A549 (cell line): ENCODE measurements around the gene RGL1. TPM values are rescaled to one million over a fixed set of nuclear protein-coding genes. Genes with fewer than 3 reads are reported as not detected.

Source experiments
- ATAC-seq, 2 experiments: fragments of 200-7000 bp in 1 of 2; fragments of >200 bp in 1 of 2; cut with Nextera tagmentation in 1 of 2; cut with Tn5 transposase in 1 of 2; 3 replicates each; pipeline versions ENCODE4 v1.8.0 to v1.9.1; 2018 to 2020; ENCODE audit warnings: mild to moderate bottlenecking in 1 of 2, moderate library complexity in 1 of 2
- CTCF ChIA-PET: fragments of 300-600 bp; sonication (Branson Sonifier 250); formaldehyde crosslinking; extraction: SDS; loops from one replicate; lab custom pipeline; 2021; ENCODE audit warnings: antibody characterized with exemption, inconsistent platforms; lab: Yijun Ruan, JAX
- POLR2A ChIA-PET: fragments of 350-600 bp; formaldehyde crosslinking; extraction: SDS; loops from one replicate; lab custom pipeline; 2021; ENCODE audit warnings: antibody characterized with exemption, inconsistent platforms; lab: Yijun Ruan, JAX
- DNase-seq, 2 experiments: peaks; one replicate each; pipeline versions ENCODE4 v3.0.0 to v3.0.0-alpha.2; 2011 to 2016; ENCODE audit warnings: low read depth in 1 of 2, low spot score in 1 of 2
- FAIRE-seq: peaks from 2 replicates; lab custom pipeline; 2011; peaks lifted over from hg19 to GRCh38; lab: Jason Lieb, UNC
- H3K27ac ChIP-seq, 2 experiments: fragments of >200 bp; sonication (Bioruptor Twin); formaldehyde crosslinking; 3 replicates each; pipeline ENCODE4 v1.5.1; 2016 to 2017
- H3K4me1 ChIP-seq: fragments of >200 bp; sonication (Bioruptor Twin); formaldehyde crosslinking; 3 replicates; pipeline ENCODE4 v1.6.1; 2016
- H3K4me2 ChIP-seq: fragments of >200 bp; sonication (Bioruptor Twin); formaldehyde crosslinking; 3 replicates; pipeline ENCODE4 v1.6.1; 2016
- H3K4me3 ChIP-seq: fragments of >200 bp; sonication (Bioruptor Twin); formaldehyde crosslinking; 3 replicates; pipeline ENCODE4 v1.5.1; 2016
- H3K9me3 ChIP-seq: fragments of >200 bp; sonication (Bioruptor Twin); formaldehyde crosslinking; 3 replicates; pipeline ENCODE4 v1.6.1; 2016
- CBX8 ChIP-seq: fragments of 200-600 bp; sonication (generic); IDR thresholded peaks from 2 replicates; pipeline ENCODE4 v1.6.1; 2016
- CEBPB ChIP-seq, 2 experiments: fragments of >200 bp in 1 of 2; sonication (Bioruptor Twin) in 1 of 2; formaldehyde crosslinking in 1 of 2; IDR thresholded peaks; 2 replicates each; pipeline ENCODE4 v1.6.1; 2012 to 2016
- CHD2 ChIP-seq: fragments of 150-350 bp; IDR thresholded peaks from 2 replicates; pipeline ENCODE4 v1.6.1; 2014; ENCODE audit warnings: low read length; ENCODE audit not compliant: partially characterized antibody
- EHMT2 ChIP-seq: fragments of 200-600 bp; sonication (generic); IDR thresholded peaks from 2 replicates; pipeline ENCODE4 v1.6.1; 2016; ENCODE audit warnings: antibody characterized with exemption, low read depth, mild to moderate bottlenecking, moderate library complexity
- FOSB ChIP-seq: fragments of 250-450 bp; sonication (Bioruptor Pico); IDR thresholded peaks from 2 replicates; pipeline ENCODE4 v1.5.0; 2020; ENCODE audit warnings: mild to moderate bottlenecking, moderate library complexity
- FOSL2 ChIP-seq, 2 experiments: fragments of 450-650 bp in 1 of 2; fragments of >200 bp in 1 of 2; sonication (Bioruptor Twin) in 1 of 2; formaldehyde crosslinking; IDR thresholded peaks; 2 replicates each; pipeline versions ENCODE4 v1.5.0 to v1.6.1; 2016 to 2020; ENCODE audit warnings: mild to moderate bottlenecking in 1 of 2, moderate library complexity in 1 of 2
- FOXS1 ChIP-seq: fragments of 250-450 bp; sonication (Bioruptor Pico); IDR thresholded peaks from 2 replicates; pipeline ENCODE4 v1.5.0; 2020; ENCODE audit warnings: mild to moderate bottlenecking, moderate library complexity
- HEYL ChIP-seq: fragments of 250-450 bp; sonication (Bioruptor Pico); IDR thresholded peaks from 2 replicates; pipeline ENCODE4 v1.8.0; 2021; ENCODE audit warnings: mild to moderate bottlenecking, moderate library complexity
- JUN ChIP-seq, 2 experiments: fragments of >200 bp; sonication (Bioruptor Twin); formaldehyde crosslinking; IDR thresholded peaks; 2 replicates in 1 of 2; 3 replicates in 1 of 2; pipeline ENCODE4 v1.6.1; 2016 to 2017
- KDM1A ChIP-seq: fragments of 200-600 bp; sonication (generic); IDR thresholded peaks from 2 replicates; pipeline ENCODE4 v1.6.1; 2016; ENCODE audit warnings: low read depth, mild to moderate bottlenecking
- MAFK ChIP-seq: fragments of 450-650 bp; IDR thresholded peaks from 2 replicates; pipeline ENCODE4 v1.6.1; 2014; ENCODE audit not compliant: partially characterized antibody
- MAZ ChIP-seq: fragments of 150-350 bp; IDR thresholded peaks from 2 replicates; pipeline ENCODE4 v1.6.1; 2014; ENCODE audit warnings: antibody characterized with exemption, low read depth, low read length, borderline replicate concordance
- NFE2L2 ChIP-seq: fragments of 150-350 bp; conservative IDR thresholded peaks from 2 replicates; pipeline ENCODE4 v1.6.1; 2014; ENCODE audit warnings: low read length
- NPAS2 ChIP-seq: fragments of 250-450 bp; sonication (Bioruptor Pico); IDR thresholded peaks from 2 replicates; pipeline ENCODE4 v1.8.0; 2022; ENCODE audit warnings: mild to moderate bottlenecking, moderate library complexity, borderline replicate concordance
- NR3C1 ChIP-seq: fragments of >200 bp; sonication (Bioruptor Twin); formaldehyde crosslinking; IDR thresholded peaks from 3 replicates; pipeline ENCODE4 v1.6.1; 2017
- POLR2A ChIP-seq: IDR thresholded peaks from 2 replicates; pipeline ENCODE4 v1.6.1; 2012; ENCODE audit warnings: mild to moderate bottlenecking, low read length
- RAD21 ChIP-seq, 2 experiments: fragments of >200 bp in 1 of 2; sonication (Bioruptor Twin) in 1 of 2; formaldehyde crosslinking in 1 of 2; IDR thresholded peaks in 1 of 2; conservative IDR thresholded peaks in 1 of 2; 2 replicates in 1 of 2; 3 replicates in 1 of 2; pipeline ENCODE4 v1.6.1; 2012 to 2018; ENCODE audit warnings: inconsistent platforms in 1 of 2
- RCOR1 ChIP-seq: fragments of 150-350 bp; IDR thresholded peaks from 2 replicates; pipeline ENCODE4 v1.6.1; 2014; ENCODE audit warnings: antibody characterized with exemption, low read length, low read depth
- RNF2 ChIP-seq: fragments of 200-600 bp; sonication (generic); IDR thresholded peaks from 2 replicates; pipeline ENCODE4 v1.6.1; 2016; ENCODE audit warnings: low read depth, mild to moderate bottlenecking, antibody characterized with exemption, moderate library complexity, borderline replicate concordance
- SREBF2 ChIP-seq: fragments of 450-650 bp; IDR thresholded peaks from 2 replicates; pipeline ENCODE4 v1.6.1; 2014; ENCODE audit warnings: mild to moderate bottlenecking, moderate library complexity
- TFCP2L1 ChIP-seq: fragments of 250-450 bp; sonication (Bioruptor Pico); IDR thresholded peaks from 2 replicates; pipeline ENCODE4 v1.5.0; 2021; ENCODE audit warnings: mild to moderate bottlenecking
- WGBS: methylation state at CpG from one replicate; pipeline ENCODE4 v1.1.6; 2017; ENCODE audit errors: missing lambda C conversion rate; 5-methylcytosine and 5-hydroxymethylcytosine counted together
- polyA plus RNA-seq, 4 experiments: library from polyadenylated mRNA; depleted of rRNA in 3 of 4; stranded (reverse); fragments of >200 nt; fragmentation: RNase III in 1 of 4; extraction: RNeasy Plus Mini Kit Qiagen cat#74134 plus additional on column Dnase treatment in 1 of 4; gene quantifications; 2 replicates in 3 of 4; 3 replicates in 1 of 4; pipeline ENCODE4 v1.2.3, GENCODE V29; 2011 to 2017
- TF ChIP-seq, protein P1 (sequence below): fragments of >200 bp; sonication (Bioruptor Twin); formaldehyde crosslinking; IDR thresholded peaks from 3 replicates; pipeline ENCODE4 v1.5.1; 2016
- TF ChIP-seq, protein P2 (sequence below): fragments of 250-450 bp; sonication (Bioruptor Pico); IDR thresholded peaks from 2 replicates; pipeline ENCODE4 v1.5.0; 2020; ENCODE audit warnings: low read depth, mild to moderate bottlenecking, moderate library complexity
- TF ChIP-seq, protein P3 (sequence below): fragments of 450-650 bp; IDR thresholded peaks from 2 replicates; pipeline ENCODE4 v1.6.1; 2014; ENCODE audit warnings: antibody characterized with exemption
- TF ChIP-seq, protein P4 (sequence below): fragments of 250-450 bp; sonication (Bioruptor Pico); IDR thresholded peaks from 2 replicates; pipeline ENCODE4 v1.5.0; 2021; ENCODE audit warnings: mild to moderate bottlenecking, moderate library complexity, borderline replicate concordance
- TF ChIP-seq, protein P5 (sequence below): IDR thresholded peaks from 2 replicates; pipeline ENCODE4 v1.6.1; 2012; ENCODE audit warnings: low read depth, borderline replicate concordance

The RGL1 gene
- polyA plus RNA-seq, 2 of the 4 experiments (the other 2 are of a cell fraction) = 1.0 to 3.8 TPM

DNA sequence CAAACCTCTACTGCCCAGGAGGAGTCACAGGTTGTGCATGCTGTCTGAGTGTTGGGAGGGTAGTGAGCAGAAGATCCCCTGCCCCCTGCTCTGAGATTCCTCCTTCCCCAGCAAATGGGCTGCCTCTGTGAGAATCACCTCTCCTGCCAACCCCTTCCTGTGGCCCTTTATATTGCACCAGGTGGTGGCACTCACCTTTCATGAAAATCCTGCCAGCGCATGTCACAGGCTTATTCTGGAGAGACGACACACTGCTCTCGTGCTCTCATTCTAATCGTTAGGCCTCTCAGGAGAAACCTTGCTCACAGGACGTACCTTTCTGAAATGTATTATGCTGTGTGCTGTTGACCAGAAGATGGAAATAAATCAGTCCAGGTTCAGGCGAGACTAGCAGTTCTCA lies 113.7 kb downstream of the RGL1 start:
- FAIRE-seq (no peak), ATAC-seq (no peak)

DNA sequence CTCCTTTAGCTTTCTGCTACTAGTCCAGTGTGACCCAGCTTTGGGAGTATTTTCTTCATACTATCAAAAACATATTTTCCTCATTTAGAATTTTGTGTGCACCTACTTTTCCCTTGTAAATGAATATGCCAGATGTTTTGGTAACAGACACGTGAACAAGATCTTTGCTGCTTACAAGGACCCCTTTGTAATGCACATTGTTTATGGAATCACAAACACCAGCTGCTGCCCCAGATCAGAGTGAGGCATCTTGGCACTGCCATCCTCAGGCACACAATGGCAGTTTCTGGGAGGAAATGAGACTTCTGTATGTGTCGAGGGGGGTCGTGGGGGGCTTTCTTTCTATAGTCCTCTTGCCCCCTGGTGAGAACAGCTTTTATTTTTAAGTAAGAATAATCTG lies 115.7 kb downstream of the RGL1 start:
- no peak overlapping the region for H3K4me2 ChIP-seq
- TF ChIP-seq, protein P1, sequence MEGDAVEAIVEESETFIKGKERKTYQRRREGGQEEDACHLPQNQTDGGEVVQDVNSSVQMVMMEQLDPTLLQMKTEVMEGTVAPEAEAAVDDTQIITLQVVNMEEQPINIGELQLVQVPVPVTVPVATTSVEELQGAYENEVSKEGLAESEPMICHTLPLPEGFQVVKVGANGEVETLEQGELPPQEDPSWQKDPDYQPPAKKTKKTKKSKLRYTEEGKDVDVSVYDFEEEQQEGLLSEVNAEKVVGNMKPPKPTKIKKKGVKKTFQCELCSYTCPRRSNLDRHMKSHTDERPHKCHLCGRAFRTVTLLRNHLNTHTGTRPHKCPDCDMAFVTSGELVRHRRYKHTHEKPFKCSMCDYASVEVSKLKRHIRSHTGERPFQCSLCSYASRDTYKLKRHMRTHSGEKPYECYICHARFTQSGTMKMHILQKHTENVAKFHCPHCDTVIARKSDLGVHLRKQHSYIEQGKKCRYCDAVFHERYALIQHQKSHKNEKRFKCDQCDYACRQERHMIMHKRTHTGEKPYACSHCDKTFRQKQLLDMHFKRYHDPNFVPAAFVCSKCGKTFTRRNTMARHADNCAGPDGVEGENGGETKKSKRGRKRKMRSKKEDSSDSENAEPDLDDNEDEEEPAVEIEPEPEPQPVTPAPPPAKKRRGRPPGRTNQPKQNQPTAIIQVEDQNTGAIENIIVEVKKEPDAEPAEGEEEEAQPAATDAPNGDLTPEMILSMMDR = no peak
- TF ChIP-seq CHD2 = no peak
- TF ChIP-seq TFCP2L1 = no peak
- no peak for TF ChIP-seq RCOR1
- TF ChIP-seq MAZ = no peak
- TF ChIP-seq CEBPB (IDR thresholded peaks at IDR 0.05) = no peak
- no peak for TF ChIP-seq FOSB
- no peak for TF ChIP-seq EHMT2
- no peak for TF ChIP-seq FOSL2 (IDR thresholded peaks at IDR 0.05)
- no peak for TF ChIP-seq FOSL2 (CRISPR knock-in tag; IDR thresholded peaks at IDR 0.05)
- no peaks in the 10 kb centered on the region for H3K9me3 ChIP-seq
- no peak overlapping the region for H3K4me3 ChIP-seq
- FAIRE-seq = no peak
- ATAC-seq = no peak
- no peak for DNase-seq
- peaks cover 7% of the 10 kb centered on the region; the same call in 2 of the 3 replicates for H3K4me1 ChIP-seq
- WGBS = 42% methylated on average over 3 of the region's 3 CpGs
- POLR2A ChIA-PET = no interaction called here
- CTCF ChIA-PET = interaction anchor here (1.5 to 2.8 kb wide), 2 partner anchors 11 to 265 kb away, joined by 5 to 12 read pairs; no protein-coding TSS in a partner anchor
- H3K27ac ChIP-seq = no peak overlapping the region

More for the DNA sequence above, 113.7 kb downstream of the RGL1 start:
- H3K9me3 ChIP-seq = no peaks in the 10 kb centered on the region
- peaks cover 11% of the 10 kb centered on the region; the same call in 2 of the 3 replicates for H3K4me1 ChIP-seq
- CTCF ChIA-PET = interaction anchor here (2.8 kb wide), 1 partner anchor 263 kb away, joined by 12 read pairs; no protein-coding TSS in a partner anchor
- 87% methylated on average over 6 of the region's 6 CpGs for whole genome bisulfite sequencing
- no peak for DNase-seq
- POLR2A ChIA-PET = no interaction called here
- H3K4me3 ChIP-seq = no peak overlapping the region
- TF ChIP-seq SREBF2 (no peak), JUN (IDR thresholded peaks at IDR 0.05) (no peak), RAD21 (conservative IDR thresholded peaks at IDR 0.05 in 1 of 2, IDR thresholded peaks at IDR 0.05 in 1 of 2) (peak; percentile 8 to 10; a peak in 1 of 5 replicates)
- no peak overlapping the region for H3K4me2 ChIP-seq
- no peak overlapping the region for H3K27ac ChIP-seq

DNA sequence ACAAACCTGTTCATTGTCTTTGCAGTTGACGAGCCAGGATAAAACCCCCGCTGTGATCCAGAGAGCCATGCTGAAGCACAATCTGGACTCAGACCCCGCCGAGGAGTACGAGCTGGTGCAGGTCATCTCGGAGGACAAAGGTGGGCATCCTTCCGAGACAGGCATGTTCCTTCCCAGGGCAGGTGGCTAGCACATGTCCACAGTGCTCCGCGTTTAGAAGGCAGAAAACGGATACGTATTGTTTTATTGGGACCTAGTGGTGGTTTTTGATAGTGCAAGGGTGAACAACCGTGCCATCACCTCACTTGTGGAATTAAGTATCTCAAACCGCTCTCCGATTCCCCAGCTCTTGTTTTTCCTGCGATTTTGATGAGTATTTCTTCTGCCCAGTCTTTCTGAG lies 117.3 kb downstream of the RGL1 start:
- Histone ChIP-seq H3K27ac (no peak overlapping the region), H3K9me3 (no peaks in the 10 kb centered on the region)
- ChIA-PET POLR2A (no interaction called here), CTCF (no interaction called here)
- ATAC-seq = peak in 1 of 2 experiments; percentile 76; a peak in 3 of 6 replicates
- no peak for FAIRE-seq
- DNase-seq = peak in 1 of 2 experiments; percentile 10
- WGBS = 75% methylated on average over 15 of the region's 15 CpGs
- TF ChIP-seq, protein P2, sequence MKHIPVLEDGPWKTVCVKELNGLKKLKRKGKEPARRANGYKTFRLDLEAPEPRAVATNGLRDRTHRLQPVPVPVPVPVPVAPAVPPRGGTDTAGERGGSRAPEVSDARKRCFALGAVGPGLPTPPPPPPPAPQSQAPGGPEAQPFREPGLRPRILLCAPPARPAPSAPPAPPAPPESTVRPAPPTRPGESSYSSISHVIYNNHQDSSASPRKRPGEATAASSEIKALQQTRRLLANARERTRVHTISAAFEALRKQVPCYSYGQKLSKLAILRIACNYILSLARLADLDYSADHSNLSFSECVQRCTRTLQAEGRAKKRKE (CRISPR knock-in tag) = no peak
- TF ChIP-seq NPAS2 (CRISPR knock-in tag) (no peak), KDM1A (no peak), RNF2 (no peak), MAFK (no peak), NR3C1 (no peak), NFE2L2 (no peak), CBX8 (no peak), FOXS1 (no peak), HEYL (no peak), JUN (IDR thresholded peaks at IDR 0.05) (no peak), POLR2A (no peak)
- TF ChIP-seq, protein P3, sequence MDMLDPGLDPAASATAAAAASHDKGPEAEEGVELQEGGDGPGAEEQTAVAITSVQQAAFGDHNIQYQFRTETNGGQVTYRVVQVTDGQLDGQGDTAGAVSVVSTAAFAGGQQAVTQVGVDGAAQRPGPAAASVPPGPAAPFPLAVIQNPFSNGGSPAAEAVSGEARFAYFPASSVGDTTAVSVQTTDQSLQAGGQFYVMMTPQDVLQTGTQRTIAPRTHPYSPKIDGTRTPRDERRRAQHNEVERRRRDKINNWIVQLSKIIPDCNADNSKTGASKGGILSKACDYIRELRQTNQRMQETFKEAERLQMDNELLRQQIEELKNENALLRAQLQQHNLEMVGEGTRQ = no peak
- TF ChIP-seq, protein P4, sequence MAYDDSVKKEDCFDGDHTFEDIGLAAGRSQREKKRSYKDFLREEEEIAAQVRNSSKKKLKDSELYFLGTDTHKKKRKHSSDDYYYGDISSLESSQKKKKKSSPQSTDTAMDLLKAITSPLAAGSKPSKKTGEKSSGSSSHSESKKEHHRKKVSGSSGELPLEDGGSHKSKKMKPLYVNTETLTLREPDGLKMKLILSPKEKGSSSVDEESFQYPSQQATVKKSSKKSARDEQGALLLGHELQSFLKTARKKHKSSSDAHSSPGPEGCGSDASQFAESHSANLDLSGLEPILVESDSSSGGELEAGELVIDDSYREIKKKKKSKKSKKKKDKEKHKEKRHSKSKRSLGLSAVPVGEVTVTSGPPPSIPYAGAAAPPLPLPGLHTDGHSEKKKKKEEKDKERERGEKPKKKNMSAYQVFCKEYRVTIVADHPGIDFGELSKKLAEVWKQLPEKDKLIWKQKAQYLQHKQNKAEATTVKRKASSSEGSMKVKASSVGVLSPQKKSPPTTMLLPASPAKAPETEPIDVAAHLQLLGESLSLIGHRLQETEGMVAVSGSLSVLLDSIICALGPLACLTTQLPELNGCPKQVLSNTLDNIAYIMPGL = no peak
- TF ChIP-seq, protein P5, sequence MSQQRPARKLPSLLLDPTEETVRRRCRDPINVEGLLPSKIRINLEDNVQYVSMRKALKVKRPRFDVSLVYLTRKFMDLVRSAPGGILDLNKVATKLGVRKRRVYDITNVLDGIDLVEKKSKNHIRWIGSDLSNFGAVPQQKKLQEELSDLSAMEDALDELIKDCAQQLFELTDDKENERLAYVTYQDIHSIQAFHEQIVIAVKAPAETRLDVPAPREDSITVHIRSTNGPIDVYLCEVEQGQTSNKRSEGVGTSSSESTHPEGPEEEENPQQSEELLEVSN = no peak
- TF ChIP-seq, all 56 proteins: peak for 0
- Histone ChIP-seq H3K4me2 (no peak overlapping the region), H3K4me3 (no peak overlapping the region), H3K4me1 (no peaks in the 10 kb centered on the region)
